HepG2 (cell line): Measurements from ENCODE around the gene EXOSC9.

Experiments
- AFF4 ChIP-seq: sonication (generic); formaldehyde crosslinking; IDR thresholded peaks from 2 replicates; pipeline ENCODE4 v1.4.0; 2020; ENCODE audit warnings: missing genetic modification reagents
- SMC3 ChIP-seq: IDR thresholded peaks from 2 replicates; pipeline ENCODE4 v1.6.1; 2011; ENCODE audit warnings: low read length, improper control_type of control experiment
- ZNF138 ChIP-seq: sonication (generic); formaldehyde crosslinking; IDR thresholded peaks from 2 replicates; pipeline ENCODE4 v1.5.0; 2020; ENCODE audit warnings: mild to moderate bottlenecking, low read depth, missing genetic modification reagents

- TF ChIP-seq ZNF138 (CRISPR knock-in tag) = no peak
- TF ChIP-seq AFF4 (CRISPR knock-in tag) = no peak
- no peak for TF ChIP-seq SMC3
Measured at GRCh38 chr4:121842862-121843261, 41.7 kb downstream of the EXOSC9 start.
